ENCODE results near the gene JUNB. TPM values are rescaled to one million over a fixed set of nuclear protein-coding genes. Genes with fewer than 3 reads are reported as not detected.
A peak's percentile ranks its signal among the peaks of the same experiment; 100 is the strongest.

JUNB gene
- total RNA-seq, 3 donors from 2014 or later, result 108 to 581 (median 320) TPM

DNA sequence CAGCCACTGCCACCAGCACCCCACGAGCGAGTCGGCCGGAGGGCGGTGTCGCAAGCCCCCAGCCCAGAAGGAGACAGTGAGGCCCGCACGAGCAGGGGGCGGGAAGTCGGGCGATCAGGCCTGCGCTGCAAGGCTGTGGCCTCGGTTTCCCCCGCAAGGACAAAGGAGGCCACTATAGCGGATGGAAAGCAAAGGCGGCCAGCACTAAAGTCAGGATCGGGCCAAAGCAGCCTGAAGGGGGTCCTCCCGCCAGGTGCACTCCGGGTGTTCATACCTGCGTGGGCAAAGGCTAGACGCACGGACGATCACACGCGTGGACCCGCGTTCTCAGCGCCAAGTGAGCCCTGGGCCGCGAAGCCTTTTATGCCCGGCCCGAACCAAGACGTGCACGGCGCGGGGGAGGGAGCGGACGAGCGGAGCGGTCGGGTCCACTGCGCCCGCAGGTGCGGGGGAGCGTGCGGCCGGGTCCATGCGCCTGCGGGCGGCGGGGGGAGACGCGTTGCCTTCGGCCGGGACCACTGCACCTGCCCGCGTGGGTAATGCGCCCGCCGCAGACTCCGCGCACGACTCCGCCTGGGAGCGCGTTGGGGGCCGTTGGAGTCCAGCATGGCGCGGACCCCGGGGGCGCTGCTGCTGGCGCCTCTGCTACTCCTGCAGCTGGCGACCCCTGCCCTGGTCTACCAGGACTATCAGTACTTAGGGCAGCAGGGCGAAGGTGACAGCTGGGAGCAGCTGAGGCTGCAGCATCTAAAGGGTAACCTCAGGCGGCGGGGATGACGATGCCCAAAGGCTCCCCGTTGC lies 10.4 kb downstream of the JUNB start, which contains the start of the genes PRDX2 and THSD8:
Gene PRDX2, minus strand, starts transcription at position 335 of the 801 bp plus-strand sequence. CDS start 539 bp downstream, outside the sequence.
Gene THSD8, plus strand, starts transcription at position 604 of the 801 bp plus-strand sequence. Its CDS starts 3 bp downstream, at position 607.
- peak within 1 kb of the TSS; percentile 74 to 87 for H3K27ac ChIP-seq
- intact Hi-C loops (cut with DNase I; ENCODE audit: low total_unique reads), result no loop called here
- peaks cover 0 to 7% of the 10 kb centered on the region in 2 donors for H3K4me1 ChIP-seq
- no peaks in the 10 kb centered on the region for H3K36me3 ChIP-seq
- peak in 1 of 2 donors; percentile 76 for DNase-seq (ENCODE audit: low spot score in 2 of 2)
- H3K4me3 ChIP-seq, result peak within 1 kb of the TSS; percentile 77 to 96 (median 89)
- no peaks in the 10 kb centered on the region for H3K27me3 ChIP-seq
- no peaks in the 10 kb centered on the region for H3K9me3 ChIP-seq
- TF ChIP-seq CTCF (IDR thresholded peaks at IDR 0.05) (peak in 1 of 3 donors; percentile 13), POLR2AphosphoS5 (IDR thresholded peaks at IDR 0.05) (peak; percentile 70 to 83 (median 83)), POLR2A (IDR thresholded peaks at IDR 0.05) (peak; percentile 51)

DNA sequence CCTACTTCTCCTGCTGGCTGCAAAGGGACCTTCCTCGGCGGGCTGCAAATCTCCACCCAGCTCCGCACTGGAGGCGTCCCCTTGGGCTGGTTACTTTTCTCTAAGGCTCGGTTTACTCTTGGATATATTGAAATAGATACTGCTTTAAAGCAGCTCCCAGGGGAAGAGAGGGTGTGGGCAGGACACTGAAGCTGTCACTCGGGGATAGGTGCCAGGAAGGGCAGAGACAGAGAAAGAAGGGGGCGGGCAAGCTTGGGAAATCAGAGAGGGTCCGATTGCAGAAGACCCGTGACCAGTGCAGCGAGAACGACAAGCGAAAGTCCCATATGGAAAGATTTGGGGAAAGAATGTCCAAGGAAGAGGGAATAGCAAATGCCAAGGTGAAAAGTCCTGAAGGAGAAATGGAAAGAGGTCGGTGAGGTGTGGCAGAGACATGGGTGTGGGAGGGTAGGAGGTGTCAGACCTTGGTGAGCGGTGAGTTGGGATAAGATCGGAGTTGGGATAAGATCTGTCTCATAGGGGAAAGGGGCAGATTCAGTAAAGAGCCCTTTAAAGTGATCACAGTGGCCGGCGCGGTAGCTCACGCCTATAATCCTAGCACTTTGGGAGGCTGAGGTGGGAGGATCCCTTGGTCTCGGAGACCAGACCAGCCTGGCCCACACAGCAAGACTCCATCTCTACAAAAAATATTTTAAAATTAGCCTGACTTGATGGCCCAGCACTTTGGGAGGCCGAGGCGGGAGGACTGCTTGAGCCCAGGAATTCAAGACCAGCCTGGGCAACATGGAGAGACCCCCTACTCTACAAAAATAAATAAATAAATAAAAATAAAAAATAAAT lies 11.2 kb downstream of the JUNB start:
- Histone ChIP-seq H3K4me3 (peak overlapping the region; percentile 77 to 96 (median 89)), H3K36me3 (no peaks in the 10 kb centered on the region), H3K27me3 (no peaks in the 10 kb centered on the region), H3K9me3 (no peaks in the 10 kb centered on the region), H3K27ac (peak overlapping the region; percentile 74 to 87), H3K4me1 (peaks cover 0 to 12% of the 10 kb centered on the region in 2 donors)
- no peak for DNase-seq (ENCODE audit: low spot score in 2 of 2)
- no peak for TF ChIP-seq POLR2A (IDR thresholded peaks at IDR 0.05)
- no peak for TF ChIP-seq CTCF (IDR thresholded peaks at IDR 0.05)
- TF ChIP-seq POLR2AphosphoS5 (IDR thresholded peaks at IDR 0.05), result no peak
- intact Hi-C loops (cut with DNase I; ENCODE audit: low total_unique reads), result no loop called here

- Histone ChIP-seq H3K4me3 (no peak overlapping the region), H3K9me3 (no peaks in the 10 kb centered on the region), H3K36me3 (no peaks in the 10 kb centered on the region), H3K27ac (no peak overlapping the region), H3K27me3 (no peaks in the 10 kb centered on the region), H3K4me1 (peaks cover 0 to 12% of the 10 kb centered on the region in 2 donors)
- no peak for DNase-seq (ENCODE audit: low spot score in 2 of 2)
- TF ChIP-seq POLR2AphosphoS5 (IDR thresholded peaks at IDR 0.05), result no peak
- TF ChIP-seq CTCF (IDR thresholded peaks at IDR 0.05), result no peak
- no peak for TF ChIP-seq POLR2A (IDR thresholded peaks at IDR 0.05)
- intact Hi-C loops (cut with DNase I; ENCODE audit: low total_unique reads), result no loop called here
These were observed 12.8 kb downstream of the JUNB start for GRCh38 chr19:12804051-12804450.

- Histone ChIP-seq H3K27ac (peak within 1 kb of the TSS; percentile 59 to 68), H3K9me3 (no peaks in the 10 kb centered on the region), H3K36me3 (no peaks in the 10 kb centered on the region), H3K4me3 (peak within 1 kb of the TSS; percentile 53 to 83 (median 71)), H3K4me1 (peaks cover 0 to 5% of the 10 kb centered on the region in 2 donors), H3K27me3 (no peaks in the 10 kb centered on the region)
- TF ChIP-seq POLR2AphosphoS5 (IDR thresholded peaks at IDR 0.05) (peak; percentile 39 to 51 (median 41)), CTCF (IDR thresholded peaks at IDR 0.05) (no peak)
- peak; percentile 74 to 86 for DNase-seq (ENCODE audit: low spot score in 2 of 2)
- intact Hi-C loops (cut with DNase I; ENCODE audit: low total_unique reads), result loop anchor here (5.0 kb wide), 1 partner anchor 39 kb away; no protein-coding TSS in a partner anchor
These were observed 15.2 kb downstream of the JUNB start, which contains the start of gene RNASEH2A for GRCh38 chr19:12806242-12807081. RNASEH2A (plus strand) TSS chr19:12806584; CDS start chr19:12806674, 90 bp downstream.

Data from breast epithelium (tissue), 4 donors.